Sigmoid colon (tissue), 4 donors: ENCODE measurements around the gene SAMD4A.

ENCODE experiments used
- EP300 ChIP-seq, 4 donors: sonication (generic); formaldehyde crosslinking; IDR thresholded peaks; one replicate each; pipeline ENCODE4 v1.6.1; 2017; ENCODE audit warnings: antibody characterized with exemption in 4 of 4
- POLR2A ChIP-seq, 2 donors: fragments of 450-650 bp; IDR thresholded peaks; one replicate each; pipeline ENCODE4 v1.6.1; 2016; ENCODE audit warnings: antibody characterized with exemption in 2 of 2, mild to moderate bottlenecking in 2 of 2, moderate library complexity in 2 of 2
- TF ChIP-seq, protein P1 (sequence below), 4 experiments: fragments of 450-650 bp in 3 of 4; fragments of 200-600 bp in 1 of 4; IDR thresholded peaks; one replicate each; pipeline ENCODE4 v1.5.1; 2016 to 2019; ENCODE audit warnings: antibody characterized with exemption in 4 of 4, mild to moderate bottlenecking in 3 of 4, moderate library complexity in 2 of 4

DNA sequence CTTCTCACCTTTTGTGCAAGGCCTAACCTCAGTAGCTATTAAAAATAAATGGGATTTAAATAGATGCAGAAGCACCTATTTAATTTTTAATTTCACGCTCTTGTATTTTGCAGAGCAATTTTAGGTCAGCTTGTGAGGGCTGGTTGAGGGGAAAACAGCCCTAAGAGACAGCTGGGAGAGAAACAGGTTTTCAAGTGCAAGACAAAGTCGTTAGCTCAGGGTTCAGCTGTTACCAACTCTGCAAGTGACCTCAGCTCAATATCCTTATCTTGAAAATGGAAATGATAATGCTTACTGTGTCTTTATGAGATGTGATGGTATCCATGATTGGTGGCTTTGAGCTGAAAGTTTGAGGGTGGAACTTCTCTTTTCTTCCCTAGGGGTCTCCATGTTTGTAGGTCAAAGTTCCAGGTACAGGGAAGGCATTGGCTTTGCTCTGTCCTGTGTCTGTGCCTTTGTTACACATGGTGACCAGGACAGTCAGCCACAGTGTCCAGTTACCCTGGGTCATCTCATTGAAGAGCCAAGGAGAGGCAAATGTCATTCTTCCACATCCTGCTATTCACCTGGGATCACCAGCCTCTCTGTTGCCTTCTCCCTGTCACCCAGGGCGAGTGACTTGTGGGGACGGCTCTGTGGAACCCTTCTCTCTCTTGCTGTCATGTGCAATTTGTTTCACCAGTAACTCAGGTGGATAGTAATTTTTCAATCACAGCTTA is 100.3 kb downstream of the SAMD4A start:
- TF ChIP-seq, protein P1, sequence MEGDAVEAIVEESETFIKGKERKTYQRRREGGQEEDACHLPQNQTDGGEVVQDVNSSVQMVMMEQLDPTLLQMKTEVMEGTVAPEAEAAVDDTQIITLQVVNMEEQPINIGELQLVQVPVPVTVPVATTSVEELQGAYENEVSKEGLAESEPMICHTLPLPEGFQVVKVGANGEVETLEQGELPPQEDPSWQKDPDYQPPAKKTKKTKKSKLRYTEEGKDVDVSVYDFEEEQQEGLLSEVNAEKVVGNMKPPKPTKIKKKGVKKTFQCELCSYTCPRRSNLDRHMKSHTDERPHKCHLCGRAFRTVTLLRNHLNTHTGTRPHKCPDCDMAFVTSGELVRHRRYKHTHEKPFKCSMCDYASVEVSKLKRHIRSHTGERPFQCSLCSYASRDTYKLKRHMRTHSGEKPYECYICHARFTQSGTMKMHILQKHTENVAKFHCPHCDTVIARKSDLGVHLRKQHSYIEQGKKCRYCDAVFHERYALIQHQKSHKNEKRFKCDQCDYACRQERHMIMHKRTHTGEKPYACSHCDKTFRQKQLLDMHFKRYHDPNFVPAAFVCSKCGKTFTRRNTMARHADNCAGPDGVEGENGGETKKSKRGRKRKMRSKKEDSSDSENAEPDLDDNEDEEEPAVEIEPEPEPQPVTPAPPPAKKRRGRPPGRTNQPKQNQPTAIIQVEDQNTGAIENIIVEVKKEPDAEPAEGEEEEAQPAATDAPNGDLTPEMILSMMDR (IDR thresholded peaks at IDR 0.05), result no peak
- TF ChIP-seq POLR2A (IDR thresholded peaks at IDR 0.05) (no peak), EP300 (IDR thresholded peaks at IDR 0.05) (no peak)
